NCI-H345 (cell line): Measurements from ENCODE around the gene LATS2.
"Not testable (repeated sequence)": the region's sequence is repeated elsewhere in the genome, so short reads cannot be mapped to it uniquely, and the experiment has no call there.

Experiments
- DNase-seq: peaks from one replicate; lab custom pipeline; 2025; lab: John Stamatoyannopoulos, UW

The LATS2 gene

DNA sequence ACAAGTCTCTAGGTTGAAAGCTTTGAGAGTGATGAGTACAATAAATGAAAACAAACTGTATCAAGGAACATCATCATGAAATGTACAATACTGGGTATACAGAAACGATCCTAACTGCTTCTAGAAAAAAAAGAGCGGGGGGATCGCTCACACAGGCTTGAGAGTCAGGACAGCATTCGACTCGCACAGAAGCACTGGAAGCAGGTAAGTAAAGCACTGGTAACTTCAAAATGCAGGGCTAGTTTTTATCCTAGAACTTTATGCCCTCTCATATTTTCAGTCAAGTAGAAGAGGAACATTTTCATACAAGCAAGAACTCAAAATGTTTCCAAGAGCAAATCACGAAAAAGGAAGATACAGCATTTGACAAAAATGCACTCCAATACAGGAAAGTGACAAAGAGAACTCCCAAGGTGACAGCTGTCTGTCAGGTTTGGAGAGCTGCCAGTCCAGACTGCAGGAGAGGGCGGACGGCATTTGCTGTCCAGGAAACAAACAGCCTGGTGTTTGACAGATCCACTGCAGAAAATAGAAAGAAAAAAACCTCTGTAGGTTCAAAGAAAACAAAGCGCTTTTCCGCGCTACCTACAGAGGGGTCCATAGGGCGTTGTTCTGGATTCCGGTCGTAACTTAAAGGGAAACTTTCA, 100.6 kb downstream of the LATS2 start:
- peak; percentile 4 for DNase-seq

DNA sequence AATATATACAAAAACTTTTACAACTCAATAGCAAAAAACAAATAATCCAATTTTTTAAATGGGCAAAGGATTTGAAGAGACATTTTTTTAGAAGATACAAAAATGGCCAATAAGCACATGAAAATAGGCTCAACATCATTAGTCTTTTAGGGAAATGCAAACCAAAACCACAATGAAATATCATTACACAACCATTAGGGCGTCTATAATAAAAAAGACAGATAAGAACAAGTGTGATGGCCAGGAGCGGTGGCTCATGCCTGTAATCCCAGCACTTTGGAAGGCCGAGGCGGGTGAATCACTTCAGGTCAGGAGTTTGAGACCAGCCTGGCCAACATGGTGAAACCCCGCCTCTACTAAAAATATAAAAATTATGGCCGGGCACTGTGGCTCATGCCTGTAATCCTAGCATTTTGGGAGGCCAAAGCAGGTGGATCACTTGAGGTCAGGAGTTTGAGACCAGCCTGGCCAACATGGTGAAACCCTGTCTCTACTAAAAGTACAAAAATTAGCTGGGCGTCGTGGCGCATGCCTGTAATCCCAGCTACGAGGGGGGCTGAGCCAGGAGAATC, 104.3 kb downstream of the LATS2 start:
- DNase-seq = not testable (repeated sequence)

DNA sequence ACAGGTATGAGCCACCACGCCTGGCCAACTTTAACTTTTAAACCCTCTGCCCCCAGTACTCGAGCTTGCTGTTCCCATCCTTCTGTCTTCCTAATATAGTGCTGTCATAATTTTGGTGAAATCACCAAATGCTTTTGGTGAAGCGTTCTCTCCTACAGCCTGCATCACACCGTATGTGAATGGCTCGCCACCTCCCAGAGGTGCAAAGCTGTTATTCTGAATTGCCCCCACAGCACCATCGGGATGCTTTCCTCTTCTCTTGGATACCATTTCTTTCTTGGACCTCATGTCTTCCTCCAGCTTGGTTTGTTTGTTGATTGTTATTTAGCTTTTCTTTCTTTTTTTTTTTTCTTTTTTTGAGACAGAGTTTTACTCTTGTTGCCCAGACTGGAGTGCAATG, 105.9 kb downstream of the LATS2 start:
- DNase-seq = no peak

DNA sequence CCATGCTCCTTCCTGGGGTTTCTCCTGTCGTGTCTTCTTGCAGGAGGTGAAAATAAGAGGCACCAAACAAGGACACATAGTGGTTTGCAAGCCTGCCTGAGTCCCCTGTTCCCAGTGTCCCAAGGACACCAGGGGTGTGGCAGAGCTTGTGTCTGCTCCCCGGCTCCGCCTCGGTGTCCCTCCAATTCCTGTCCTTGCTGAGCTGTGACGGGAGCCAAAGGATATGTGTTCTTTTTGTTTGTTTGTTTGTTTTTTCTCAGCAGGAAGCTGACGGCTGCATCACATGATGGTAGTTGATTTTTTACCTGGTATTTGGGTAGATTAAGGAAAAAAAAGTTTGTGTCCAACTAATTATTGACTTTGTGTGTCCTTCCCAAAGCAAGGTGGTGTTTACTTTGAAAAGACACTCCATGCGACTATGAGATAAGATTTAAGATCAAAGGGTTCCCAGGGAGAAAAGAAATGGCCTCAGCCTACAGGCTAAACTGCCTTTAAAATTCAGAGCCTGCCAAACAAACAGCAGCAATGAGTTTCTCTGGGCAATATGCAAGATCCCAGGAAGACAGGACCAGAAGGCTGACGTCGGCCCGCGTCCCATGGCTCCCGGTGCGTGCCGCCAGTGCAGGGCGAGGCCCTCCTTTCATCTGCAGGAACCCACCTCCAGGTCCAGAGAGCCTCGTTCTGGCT, 108.0 kb downstream of the LATS2 start:
- DNase-seq = no peak

DNA sequence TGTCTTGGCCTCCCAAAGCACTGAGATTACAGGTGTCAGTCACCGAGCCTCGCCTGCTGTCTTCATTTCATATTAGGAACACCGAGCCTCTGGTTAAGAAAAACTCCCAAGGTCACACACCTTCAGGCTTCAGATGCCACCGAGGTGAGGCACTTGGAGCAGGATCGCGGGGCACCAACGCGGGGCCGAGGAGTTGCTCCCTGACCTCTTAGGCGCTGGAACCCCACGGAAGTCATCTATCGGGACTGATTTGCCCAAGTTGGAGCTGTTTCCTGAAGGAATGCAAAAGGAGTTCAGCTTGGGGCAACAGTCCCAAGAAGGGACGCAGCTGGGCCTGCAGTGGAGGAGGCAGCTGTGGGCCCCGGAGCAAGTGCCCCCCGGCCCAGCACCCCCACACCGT, 108.5 kb downstream of the LATS2 start:
- no peak for DNase-seq

DNA sequence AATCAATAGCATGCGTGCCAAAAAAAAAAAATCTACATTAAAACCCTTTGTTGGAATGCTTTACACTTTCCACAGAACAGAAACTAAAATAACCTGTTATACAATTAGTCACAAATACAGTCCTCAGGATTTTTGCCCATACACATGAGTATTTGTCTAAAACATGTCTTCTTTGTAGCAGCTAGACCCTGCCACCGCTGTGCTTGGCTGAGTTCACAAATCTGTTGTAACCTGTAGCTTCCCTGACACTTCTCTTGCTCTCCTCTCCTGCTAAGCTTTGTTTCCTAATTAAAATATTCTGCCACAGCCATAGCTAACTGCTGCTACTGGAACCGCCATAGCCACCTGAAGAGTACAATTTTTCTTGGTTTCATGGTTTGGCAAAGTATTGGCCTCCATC, 113.4 kb downstream of the LATS2 start:
- not testable (repeated sequence) for DNase-seq

DNA sequence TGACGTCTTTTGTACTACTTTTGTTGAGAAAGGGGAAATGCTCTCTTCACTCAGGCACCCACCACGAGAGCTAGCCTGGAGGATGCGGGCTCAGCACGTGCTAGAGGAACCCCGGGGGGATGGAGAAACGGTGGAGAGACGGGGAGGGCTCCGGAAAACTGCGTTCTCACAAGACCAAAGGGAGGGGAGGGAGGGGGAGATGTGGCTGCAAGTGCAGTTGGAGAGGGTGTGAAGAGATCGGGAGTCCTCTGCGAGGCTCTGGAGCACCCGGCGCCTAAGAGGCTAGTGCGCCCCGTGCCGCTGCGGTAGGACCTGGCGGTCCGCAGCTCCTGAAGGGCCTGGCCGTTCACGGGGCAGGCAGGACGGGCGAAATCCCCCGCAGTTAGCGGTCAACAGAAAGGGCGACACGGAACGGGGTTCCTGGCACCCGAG, 115.4 kb downstream of the LATS2 start:
- DNase-seq = no peak

DNA sequence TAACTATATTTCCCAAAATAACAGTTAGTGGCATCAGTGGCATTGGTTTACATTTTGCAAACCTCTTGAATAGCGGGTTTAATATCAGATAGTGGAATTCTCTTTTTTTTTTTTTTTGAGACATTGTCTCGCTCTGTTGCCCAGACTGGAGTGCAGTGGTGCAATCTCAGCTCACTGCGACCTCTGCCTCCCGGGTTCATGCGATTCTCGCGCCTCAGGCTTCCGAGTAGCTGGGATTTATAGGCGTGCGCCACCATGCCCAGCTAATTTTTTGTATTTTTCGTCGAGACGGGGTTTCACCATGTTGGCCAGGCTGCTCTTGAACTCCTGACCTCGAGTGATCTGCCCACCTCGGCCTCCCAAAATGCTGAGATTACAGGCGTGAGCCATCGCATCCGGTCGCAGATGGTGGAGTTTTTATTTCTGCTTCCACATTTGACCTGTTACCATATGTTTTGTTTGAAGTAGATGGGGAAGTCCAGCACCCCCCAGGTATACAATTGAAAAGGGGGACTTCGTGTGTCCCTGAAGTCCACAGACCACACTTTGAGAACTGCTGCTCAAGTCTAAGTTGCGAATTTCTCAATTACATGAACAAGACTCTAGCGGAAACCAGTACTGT, 118.3 kb downstream of the LATS2 start:
- DNase-seq = no peak

DNA sequence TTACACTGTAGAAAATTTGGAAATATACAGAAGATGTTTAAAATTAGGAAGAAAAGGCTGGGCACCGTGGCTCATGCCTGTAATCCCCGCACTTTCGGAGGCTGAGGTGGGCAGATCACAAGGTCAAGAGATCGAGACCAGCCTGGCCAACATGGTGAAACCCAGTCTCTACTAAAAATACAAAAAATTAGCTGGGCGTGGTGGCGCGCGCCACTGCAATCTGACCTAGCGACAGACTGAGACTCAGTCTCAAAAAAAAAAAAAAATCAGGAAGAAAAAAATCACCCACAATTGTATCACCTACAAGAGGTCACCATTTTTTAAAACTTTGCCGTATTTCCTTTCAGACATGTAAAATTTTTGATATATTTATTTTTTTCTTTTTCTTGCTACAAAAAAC, 120.9 kb downstream of the LATS2 start:
- DNase-seq = not testable (repeated sequence)

DNA sequence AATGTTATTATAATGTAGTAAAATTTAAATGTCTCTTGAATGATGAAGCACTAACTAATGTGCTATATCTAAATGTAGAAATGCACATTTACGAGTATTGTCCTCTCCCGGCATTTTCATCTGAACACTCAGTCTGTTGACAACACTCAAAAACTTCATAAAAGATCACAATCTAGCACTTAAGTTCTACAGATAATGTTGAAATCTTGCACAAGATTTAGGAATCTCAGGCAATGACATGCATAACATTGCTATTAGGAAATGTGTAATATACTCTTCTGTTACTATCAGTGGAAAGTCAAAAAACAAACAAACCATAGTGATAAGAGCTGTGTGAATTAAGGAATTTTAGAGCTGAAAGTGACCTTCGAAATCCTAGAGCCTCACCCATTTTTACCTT, 121.3 kb downstream of the LATS2 start:
- DNase-seq = no peak

DNA sequence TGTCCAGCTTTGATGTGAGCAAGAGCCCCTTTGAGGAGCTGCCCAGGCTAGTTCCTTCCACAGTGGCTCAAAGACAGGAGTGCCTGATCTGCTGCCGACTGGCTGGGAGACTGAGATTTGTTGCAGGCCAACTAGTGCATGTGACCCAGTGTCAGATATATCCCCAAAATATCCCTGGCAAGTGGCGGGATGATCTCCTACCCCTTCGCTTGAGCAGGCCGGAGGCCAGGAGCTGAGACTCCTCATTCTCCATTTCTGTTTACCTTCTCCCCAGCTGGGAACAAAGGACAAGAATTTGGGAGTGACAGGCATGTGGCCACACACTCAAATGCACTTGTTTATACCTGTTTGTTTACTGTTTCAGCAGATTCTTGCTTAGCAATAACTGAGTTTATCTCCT, 121.7 kb downstream of the LATS2 start:
- DNase-seq = no peak

DNA sequence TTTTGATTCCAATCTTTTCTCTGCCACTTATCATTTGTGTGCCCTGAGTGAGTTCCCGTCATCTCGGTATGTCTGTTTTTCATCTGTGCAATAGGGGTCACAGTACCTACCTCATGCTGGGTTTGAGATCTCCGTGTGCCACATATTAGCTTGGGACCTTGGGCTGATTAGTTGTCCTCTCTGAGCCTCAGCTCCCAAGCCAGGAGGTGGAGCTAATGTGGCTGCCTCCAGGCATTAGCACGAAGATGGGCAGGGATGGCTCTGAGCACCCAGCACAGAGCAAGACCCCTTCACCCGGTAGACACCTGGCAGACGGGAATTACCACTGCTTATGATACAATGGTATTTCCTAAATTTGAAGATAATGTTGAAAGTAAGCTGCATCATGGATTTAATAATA, 123.1 kb downstream of the LATS2 start:
- no peak for DNase-seq

DNA sequence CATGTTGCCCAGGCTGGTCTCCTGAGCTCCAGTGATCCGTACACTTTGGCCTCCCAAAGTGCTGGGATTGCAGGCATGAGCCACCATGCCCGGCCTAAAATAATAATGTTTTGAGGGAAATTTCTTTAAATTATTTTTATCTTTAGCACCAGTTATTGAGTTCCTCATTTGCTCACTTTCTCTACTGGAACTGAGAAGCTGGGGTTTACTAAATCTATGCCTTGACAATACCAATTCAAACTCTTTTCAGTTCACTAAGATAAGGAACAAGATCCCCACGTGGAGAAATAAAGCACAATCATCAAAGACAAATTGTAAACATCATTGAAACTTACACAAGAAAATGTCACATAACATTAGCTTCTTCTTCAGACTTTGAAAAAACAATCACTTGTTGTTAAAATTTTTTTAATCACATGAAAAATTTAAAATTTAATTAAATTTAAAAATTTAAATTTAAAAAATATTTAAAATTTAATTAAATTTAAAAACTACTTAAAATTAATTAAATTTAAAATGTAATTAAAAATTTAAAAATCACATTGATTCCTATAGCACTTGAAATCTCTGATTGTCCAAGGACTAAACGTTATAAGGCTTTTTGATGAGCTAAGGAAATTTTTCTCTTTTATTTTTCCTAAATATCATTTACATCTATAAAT, 133.7 kb downstream of the LATS2 start:
- no peak for DNase-seq

DNA sequence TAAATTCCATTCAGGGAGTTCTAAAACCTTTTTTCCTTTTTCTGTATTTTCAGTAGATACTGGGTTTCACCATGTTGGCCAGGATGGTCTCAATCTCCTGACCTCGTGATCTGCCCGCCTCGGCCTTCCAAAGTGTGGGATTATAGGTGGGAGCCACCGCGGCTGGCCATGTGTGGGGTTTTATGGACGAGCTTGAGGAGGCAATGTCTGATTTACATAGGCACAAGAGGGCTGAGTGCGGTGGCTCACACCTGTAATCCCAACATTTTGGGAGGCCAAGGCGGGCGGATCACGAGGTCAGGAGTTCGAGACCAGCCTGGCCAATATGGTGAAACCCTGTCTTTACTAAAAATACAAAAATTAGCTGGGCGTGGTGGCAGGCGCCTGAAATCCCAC, 136.0 kb downstream of the LATS2 start:
- DNase-seq = not testable (repeated sequence)

DNA sequence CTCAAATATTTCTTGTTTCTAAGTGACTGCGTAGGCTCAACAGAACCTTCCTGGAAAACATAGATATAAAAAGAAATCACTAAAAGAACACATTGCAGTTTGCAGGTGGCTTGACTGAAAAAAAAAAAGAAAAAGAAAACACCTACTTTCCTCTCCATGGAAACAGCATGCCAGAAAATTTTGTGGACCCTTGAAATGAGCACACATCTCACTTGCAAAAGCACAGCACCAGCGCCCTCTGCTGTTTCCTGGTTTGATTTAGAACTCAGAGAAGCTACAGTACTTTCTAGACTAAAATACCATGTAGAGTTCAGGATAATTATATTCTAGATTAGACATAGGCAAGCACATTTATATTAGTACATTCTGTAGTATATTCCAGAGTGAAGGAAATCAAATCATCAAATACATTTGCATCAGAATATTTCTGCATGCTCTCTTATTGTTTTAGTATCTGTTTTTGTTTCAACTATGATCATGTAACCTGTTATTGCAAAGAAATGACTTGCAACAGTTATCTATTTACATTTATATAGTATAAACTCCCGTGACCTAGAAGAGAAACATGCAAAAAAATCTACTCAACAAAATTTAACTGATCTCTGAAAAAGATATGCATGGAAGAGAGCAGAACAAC, 136.5 kb downstream of the LATS2 start:
- peak; percentile 67 for DNase-seq

DNA sequence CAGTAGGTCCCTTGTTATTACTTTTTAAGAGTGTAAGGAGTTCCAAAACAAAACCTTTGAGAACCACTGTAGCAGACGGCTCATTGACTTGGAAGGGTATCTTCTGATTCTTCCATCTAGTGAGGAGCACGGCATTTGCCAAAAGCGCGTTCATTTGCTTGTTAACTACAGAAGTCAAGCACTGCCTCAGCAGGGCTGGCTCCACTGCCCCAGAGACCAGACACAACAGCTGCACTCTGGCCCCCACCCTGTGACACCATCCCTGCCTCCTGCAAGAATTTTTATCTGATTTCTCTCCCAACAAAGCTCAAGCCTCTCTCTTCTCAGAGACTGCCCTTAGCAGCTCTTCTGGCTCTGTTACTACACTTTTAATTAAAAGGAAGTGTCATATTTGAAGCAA, 138.1 kb downstream of the LATS2 start:
- no peak for DNase-seq
